ENCODE data around the gene E4F1.

- TF ChIP-seq, protein P1, sequence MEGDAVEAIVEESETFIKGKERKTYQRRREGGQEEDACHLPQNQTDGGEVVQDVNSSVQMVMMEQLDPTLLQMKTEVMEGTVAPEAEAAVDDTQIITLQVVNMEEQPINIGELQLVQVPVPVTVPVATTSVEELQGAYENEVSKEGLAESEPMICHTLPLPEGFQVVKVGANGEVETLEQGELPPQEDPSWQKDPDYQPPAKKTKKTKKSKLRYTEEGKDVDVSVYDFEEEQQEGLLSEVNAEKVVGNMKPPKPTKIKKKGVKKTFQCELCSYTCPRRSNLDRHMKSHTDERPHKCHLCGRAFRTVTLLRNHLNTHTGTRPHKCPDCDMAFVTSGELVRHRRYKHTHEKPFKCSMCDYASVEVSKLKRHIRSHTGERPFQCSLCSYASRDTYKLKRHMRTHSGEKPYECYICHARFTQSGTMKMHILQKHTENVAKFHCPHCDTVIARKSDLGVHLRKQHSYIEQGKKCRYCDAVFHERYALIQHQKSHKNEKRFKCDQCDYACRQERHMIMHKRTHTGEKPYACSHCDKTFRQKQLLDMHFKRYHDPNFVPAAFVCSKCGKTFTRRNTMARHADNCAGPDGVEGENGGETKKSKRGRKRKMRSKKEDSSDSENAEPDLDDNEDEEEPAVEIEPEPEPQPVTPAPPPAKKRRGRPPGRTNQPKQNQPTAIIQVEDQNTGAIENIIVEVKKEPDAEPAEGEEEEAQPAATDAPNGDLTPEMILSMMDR (IDR thresholded peaks at IDR 0.05) = no peak
- no peak for TF ChIP-seq POLR2A (IDR thresholded peaks at IDR 0.05)
Observed at GRCh38 chr16:2252806-2253148, 29.4 kb downstream of the E4F1 start.

All from testis (tissue), 2 donors.